ENCODE measurements around the gene CST9L.

Gene CST9L, protein sequence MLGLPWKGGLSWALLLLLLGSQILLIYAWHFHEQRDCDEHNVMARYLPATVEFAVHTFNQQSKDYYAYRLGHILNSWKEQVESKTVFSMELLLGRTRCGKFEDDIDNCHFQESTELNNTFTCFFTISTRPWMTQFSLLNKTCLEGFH

DNA sequence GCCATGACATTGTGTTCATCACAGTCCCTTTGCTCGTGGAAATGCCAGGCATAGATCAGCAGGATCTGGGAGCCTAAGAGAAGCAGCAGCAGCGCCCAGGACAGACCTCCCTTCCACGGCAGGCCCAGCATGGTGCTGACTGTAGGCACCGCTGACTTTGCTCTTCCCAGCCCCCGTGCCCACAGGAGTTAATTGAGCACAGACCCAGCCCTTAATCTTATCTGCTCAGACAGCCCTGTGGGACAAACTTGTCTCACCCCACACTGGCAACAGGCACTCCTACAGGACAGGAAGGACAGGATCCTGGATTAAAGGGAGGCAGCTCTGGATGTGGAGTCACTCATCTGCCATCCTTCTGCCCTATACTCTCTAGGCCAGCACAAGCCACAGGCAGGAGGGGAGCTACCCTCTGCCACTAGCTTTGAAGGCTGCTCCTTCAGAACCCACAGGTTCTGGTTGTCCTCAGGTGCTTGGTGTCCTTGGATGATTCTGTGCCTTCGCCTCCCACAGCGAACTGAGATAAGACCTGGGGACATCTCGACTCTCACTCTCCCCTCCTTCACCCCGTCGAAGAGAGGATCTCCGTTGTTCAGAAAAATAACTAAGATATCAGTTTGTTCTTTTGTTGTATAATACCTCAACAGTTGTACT, at the start of gene CST9L:
CST9L (minus strand) TSS at position 165 of the 651 bp plus-strand sequence; CDS start at position 131, 34 bp downstream.
- Histone ChIP-seq H3K9ac (no peak within 1 kb of the TSS), H3K79me2 (no peaks in the 10 kb centered on the region), H3K4me1 (no peaks in the 10 kb centered on the region), H3K27ac (no peak within 1 kb of the TSS), H2AFZ (no peak within 1 kb of the TSS), H3K36me3 (ENCODE audit: control insufficient read depth, insufficient read depth, low read length) (no peaks in the 10 kb centered on the region), H3K9me3 (ENCODE audit: control insufficient read depth, low read length) (no peaks in the 10 kb centered on the region), H3K27me3 (ENCODE audit: control insufficient read depth, insufficient read depth, low read length) (no peaks in the 10 kb centered on the region), H3K4me3 (ENCODE audit: low read depth, low read length) (no peak within 1 kb of the TSS), H3K4me2 (ENCODE audit: low read length) (no peak within 1 kb of the TSS)
- TF ChIP-seq, protein P1, sequence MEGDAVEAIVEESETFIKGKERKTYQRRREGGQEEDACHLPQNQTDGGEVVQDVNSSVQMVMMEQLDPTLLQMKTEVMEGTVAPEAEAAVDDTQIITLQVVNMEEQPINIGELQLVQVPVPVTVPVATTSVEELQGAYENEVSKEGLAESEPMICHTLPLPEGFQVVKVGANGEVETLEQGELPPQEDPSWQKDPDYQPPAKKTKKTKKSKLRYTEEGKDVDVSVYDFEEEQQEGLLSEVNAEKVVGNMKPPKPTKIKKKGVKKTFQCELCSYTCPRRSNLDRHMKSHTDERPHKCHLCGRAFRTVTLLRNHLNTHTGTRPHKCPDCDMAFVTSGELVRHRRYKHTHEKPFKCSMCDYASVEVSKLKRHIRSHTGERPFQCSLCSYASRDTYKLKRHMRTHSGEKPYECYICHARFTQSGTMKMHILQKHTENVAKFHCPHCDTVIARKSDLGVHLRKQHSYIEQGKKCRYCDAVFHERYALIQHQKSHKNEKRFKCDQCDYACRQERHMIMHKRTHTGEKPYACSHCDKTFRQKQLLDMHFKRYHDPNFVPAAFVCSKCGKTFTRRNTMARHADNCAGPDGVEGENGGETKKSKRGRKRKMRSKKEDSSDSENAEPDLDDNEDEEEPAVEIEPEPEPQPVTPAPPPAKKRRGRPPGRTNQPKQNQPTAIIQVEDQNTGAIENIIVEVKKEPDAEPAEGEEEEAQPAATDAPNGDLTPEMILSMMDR (IDR thresholded peaks at IDR 0.05) = no peak

DNA sequence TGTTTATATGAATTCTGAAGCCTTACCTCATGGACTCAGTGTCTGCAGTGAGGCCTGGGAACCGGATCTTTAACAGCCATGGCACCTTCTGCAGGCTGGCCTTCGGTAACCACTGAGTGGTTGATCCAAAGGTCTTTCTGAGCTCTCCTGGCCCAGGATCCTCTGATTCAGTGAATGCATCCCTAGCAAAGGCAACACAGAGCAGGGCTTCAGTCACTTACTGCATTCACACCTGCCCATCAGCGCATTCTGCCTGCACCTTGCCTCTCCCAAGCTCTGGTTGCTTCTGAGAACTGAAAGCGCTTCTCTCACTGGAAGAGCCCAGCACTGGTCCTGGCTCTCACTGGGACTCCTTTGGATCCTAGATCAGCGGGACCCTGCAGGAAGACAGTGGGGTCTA, 45.9 kb upstream of the CST9L start:
- Histone ChIP-seq H3K4me3 (ENCODE audit: low read depth, low read length) (no peak overlapping the region), H3K27me3 (ENCODE audit: control insufficient read depth, insufficient read depth, low read length) (no peaks in the 10 kb centered on the region), H3K9ac (no peak overlapping the region), H3K9me3 (ENCODE audit: control insufficient read depth, low read length) (no peaks in the 10 kb centered on the region), H3K4me2 (ENCODE audit: low read length) (no peak overlapping the region), H3K36me3 (ENCODE audit: control insufficient read depth, insufficient read depth, low read length) (no peaks in the 10 kb centered on the region), H3K79me2 (no peaks in the 10 kb centered on the region), H3K4me1 (no peaks in the 10 kb centered on the region), H3K27ac (no peak overlapping the region), H2AFZ (no peak overlapping the region)
- TF ChIP-seq, protein P1 (IDR thresholded peaks at IDR 0.05) = no peak

DNA sequence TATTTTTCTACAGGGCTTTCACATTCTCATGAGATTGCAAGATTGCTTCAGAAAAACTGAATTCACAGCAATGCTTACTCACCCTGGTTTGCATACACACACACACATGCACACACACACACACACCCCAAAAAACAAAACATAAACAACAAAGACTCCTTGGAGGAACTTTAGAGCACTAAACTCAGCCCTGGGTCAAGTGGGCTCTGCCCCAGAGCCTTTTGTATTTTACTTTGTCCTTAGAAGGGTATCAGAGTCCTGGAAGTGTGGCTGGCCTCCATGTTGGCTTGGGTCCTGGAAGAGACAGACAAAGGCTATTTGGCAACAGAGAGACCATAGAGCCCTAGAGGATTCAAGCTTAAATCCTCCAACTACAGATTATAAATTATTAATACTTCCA, 45.4 kb upstream of the CST9L start:
- Histone ChIP-seq H3K4me3 (ENCODE audit: low read depth, low read length) (no peak overlapping the region), H2AFZ (no peak overlapping the region), H3K4me2 (ENCODE audit: low read length) (no peak overlapping the region), H3K27ac (no peak overlapping the region), H3K79me2 (no peaks in the 10 kb centered on the region), H3K27me3 (ENCODE audit: control insufficient read depth, insufficient read depth, low read length) (no peaks in the 10 kb centered on the region), H3K9ac (no peak overlapping the region), H3K4me1 (no peaks in the 10 kb centered on the region), H3K36me3 (ENCODE audit: control insufficient read depth, insufficient read depth, low read length) (no peaks in the 10 kb centered on the region), H3K9me3 (ENCODE audit: control insufficient read depth, low read length) (no peaks in the 10 kb centered on the region)
- TF ChIP-seq, protein P1 (IDR thresholded peaks at IDR 0.05) = no peak

DNA sequence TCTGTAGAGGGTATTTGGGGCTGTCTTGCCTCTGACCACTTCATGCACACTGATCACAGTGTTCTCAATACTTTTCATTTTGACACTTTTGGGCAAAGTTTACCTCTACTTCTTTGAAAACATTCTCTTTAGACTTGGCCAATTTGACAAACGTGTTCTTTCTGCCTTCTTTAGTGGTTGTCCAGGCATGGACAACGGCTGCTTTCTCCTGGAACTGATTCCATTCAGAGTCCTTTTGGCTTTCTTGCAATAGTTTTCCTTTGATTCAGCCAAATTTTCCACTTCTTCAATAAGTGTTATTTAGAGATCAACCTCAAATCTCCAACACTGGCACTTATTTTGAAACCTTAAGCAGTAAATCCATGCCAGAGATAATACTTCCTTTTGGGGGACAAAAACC, 44.1 kb upstream of the CST9L start:
- Histone ChIP-seq H3K9ac (no peak overlapping the region), H3K27me3 (ENCODE audit: control insufficient read depth, insufficient read depth, low read length) (no peaks in the 10 kb centered on the region), H3K4me1 (peaks cover 2% of the 10 kb centered on the region), H3K4me3 (ENCODE audit: low read depth, low read length) (no peak overlapping the region), H3K27ac (no peak overlapping the region), H3K9me3 (ENCODE audit: control insufficient read depth, low read length) (no peaks in the 10 kb centered on the region), H3K4me2 (ENCODE audit: low read length) (no peak overlapping the region), H3K79me2 (no peaks in the 10 kb centered on the region), H2AFZ (no peak overlapping the region), H3K36me3 (ENCODE audit: control insufficient read depth, insufficient read depth, low read length) (no peaks in the 10 kb centered on the region)
- TF ChIP-seq, protein P1 (IDR thresholded peaks at IDR 0.05) = no peak
